ENCODE measurements around the gene SERINC3.
A peak's percentile ranks its signal among the peaks of the same experiment; 100 is the strongest.

SERINC3 gene

GRCh38 chr20:44537993-44538392 lies 16.1 kb upstream of the SERINC3 start:
- H3K27ac ChIP-seq (ENCODE audit: insufficient read depth, low read depth, low read length, poor library complexity, severe bottlenecking): no peak overlapping the region
- no peaks in the 10 kb centered on the region for H3K9me3 ChIP-seq (ENCODE audit: control insufficient read depth, low read length)
- no peak overlapping the region for H3K4me3 ChIP-seq (ENCODE audit: insufficient read depth, low read depth, low read length)
- H3K27me3 ChIP-seq (ENCODE audit: control insufficient read depth, insufficient read depth, low read length, poor library complexity, severe bottlenecking): no peaks in the 10 kb centered on the region
- H3K4me1 ChIP-seq (ENCODE audit: control insufficient read depth, insufficient read depth, low read length): no peaks in the 10 kb centered on the region
- H3K36me3 ChIP-seq (ENCODE audit: control insufficient read depth, insufficient read depth, low read length): no peaks in the 10 kb centered on the region
- 92 to 100% methylated on average over 1 of the region's 1 CpG for WGBS, 2 experiments

DNA sequence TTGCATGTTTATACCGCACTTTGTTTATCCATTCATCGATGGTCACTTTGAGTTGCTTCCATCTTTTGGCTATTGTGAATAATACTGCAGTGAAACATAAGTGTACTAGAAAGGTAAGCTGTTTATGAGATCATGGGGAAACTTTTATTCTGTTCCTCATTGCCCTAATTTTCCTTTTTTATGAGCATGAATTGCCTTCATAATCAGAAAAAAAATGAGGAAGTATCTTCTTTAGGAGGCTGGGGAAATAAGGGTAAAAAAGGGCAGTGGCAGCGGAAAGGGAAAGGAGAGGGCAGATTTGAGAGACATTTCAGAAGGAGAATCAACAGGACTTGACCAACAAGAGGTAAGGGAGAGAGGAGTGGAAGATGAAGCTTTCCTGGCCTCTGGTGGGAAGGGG lies 14.3 kb upstream of the SERINC3 start:
- H3K27ac ChIP-seq (ENCODE audit: insufficient read depth, low read depth, low read length, poor library complexity, severe bottlenecking): no peak overlapping the region
- H3K4me3 ChIP-seq (ENCODE audit: insufficient read depth, low read depth, low read length): no peak overlapping the region
- 96 to 98% methylated on average over 3 of the region's 3 CpGs for WGBS, 2 experiments
- no peaks in the 10 kb centered on the region for H3K27me3 ChIP-seq (ENCODE audit: control insufficient read depth, insufficient read depth, low read length, poor library complexity, severe bottlenecking)
- H3K36me3 ChIP-seq (ENCODE audit: control insufficient read depth, insufficient read depth, low read length): no peaks in the 10 kb centered on the region
- peaks cover 4% of the 10 kb centered on the region for H3K4me1 ChIP-seq (ENCODE audit: control insufficient read depth, insufficient read depth, low read length)
- no peaks in the 10 kb centered on the region for H3K9me3 ChIP-seq (ENCODE audit: control insufficient read depth, low read length)

DNA sequence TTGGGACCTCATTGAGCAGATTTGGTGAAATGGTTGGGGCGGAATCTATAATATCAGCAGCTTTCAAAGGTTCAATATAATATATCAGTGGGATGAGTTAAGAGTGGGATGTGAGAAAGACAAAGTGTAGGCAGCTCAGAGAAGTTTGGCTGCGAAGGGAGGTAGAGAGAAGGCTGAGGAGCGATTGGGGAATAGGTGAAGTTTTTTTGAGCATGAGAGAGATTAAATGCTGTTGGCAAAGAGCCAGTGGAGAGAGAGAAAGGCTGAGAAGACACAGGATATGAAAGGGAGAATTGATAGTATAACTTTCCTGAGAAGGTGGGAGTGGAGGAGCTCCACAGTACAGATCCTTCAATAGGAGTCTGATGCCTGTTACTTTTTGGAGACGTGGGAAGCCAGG lies 12.1 kb upstream of the SERINC3 start:
- no peaks in the 10 kb centered on the region for H3K27me3 ChIP-seq (ENCODE audit: control insufficient read depth, insufficient read depth, low read length, poor library complexity, severe bottlenecking)
- H3K36me3 ChIP-seq (ENCODE audit: control insufficient read depth, insufficient read depth, low read length): no peaks in the 10 kb centered on the region
- H3K4me3 ChIP-seq (ENCODE audit: insufficient read depth, low read depth, low read length): no peak overlapping the region
- peaks cover 4% of the 10 kb centered on the region for H3K4me1 ChIP-seq (ENCODE audit: control insufficient read depth, insufficient read depth, low read length)
- H3K9me3 ChIP-seq (ENCODE audit: control insufficient read depth, low read length): no peaks in the 10 kb centered on the region
- WGBS, 2 experiments: 86 to 94% methylated on average over 4 of the region's 4 CpGs
- no peak overlapping the region for H3K27ac ChIP-seq (ENCODE audit: insufficient read depth, low read depth, low read length, poor library complexity, severe bottlenecking)

- Histone ChIP-seq H3K4me1 (ENCODE audit: control insufficient read depth, insufficient read depth, low read length) (peaks cover 4% of the 10 kb centered on the region), H3K4me3 (ENCODE audit: insufficient read depth, low read depth, low read length) (no peak overlapping the region), H3K27me3 (ENCODE audit: control insufficient read depth, insufficient read depth, low read length, poor library complexity, severe bottlenecking) (no peaks in the 10 kb centered on the region), H3K27ac (ENCODE audit: insufficient read depth, low read depth, low read length, poor library complexity, severe bottlenecking) (no peak overlapping the region), H3K9me3 (ENCODE audit: control insufficient read depth, low read length) (no peaks in the 10 kb centered on the region), H3K36me3 (ENCODE audit: control insufficient read depth, insufficient read depth, low read length) (no peaks in the 10 kb centered on the region)
- WGBS, 2 experiments: 84 to 85% methylated on average over 2 of the region's 2 CpGs
Measured at GRCh38 chr20:44532981-44533331, 11.1 kb upstream of the SERINC3 start.

GRCh38 chr20:44532259-44532980 lies 10.6 kb upstream of the SERINC3 start:
- Histone ChIP-seq H3K36me3 (ENCODE audit: control insufficient read depth, insufficient read depth, low read length) (no peaks in the 10 kb centered on the region), H3K4me1 (ENCODE audit: control insufficient read depth, insufficient read depth, low read length) (peaks cover 4% of the 10 kb centered on the region), H3K27me3 (ENCODE audit: control insufficient read depth, insufficient read depth, low read length, poor library complexity, severe bottlenecking) (no peaks in the 10 kb centered on the region), H3K27ac (ENCODE audit: insufficient read depth, low read depth, low read length, poor library complexity, severe bottlenecking) (no peak overlapping the region), H3K9me3 (ENCODE audit: control insufficient read depth, low read length) (no peaks in the 10 kb centered on the region), H3K4me3 (ENCODE audit: insufficient read depth, low read depth, low read length) (peak overlapping the region; percentile 83)
- 35 to 37% methylated on average over 9 to 11 of the region's 11 CpGs for WGBS, 2 experiments

DNA sequence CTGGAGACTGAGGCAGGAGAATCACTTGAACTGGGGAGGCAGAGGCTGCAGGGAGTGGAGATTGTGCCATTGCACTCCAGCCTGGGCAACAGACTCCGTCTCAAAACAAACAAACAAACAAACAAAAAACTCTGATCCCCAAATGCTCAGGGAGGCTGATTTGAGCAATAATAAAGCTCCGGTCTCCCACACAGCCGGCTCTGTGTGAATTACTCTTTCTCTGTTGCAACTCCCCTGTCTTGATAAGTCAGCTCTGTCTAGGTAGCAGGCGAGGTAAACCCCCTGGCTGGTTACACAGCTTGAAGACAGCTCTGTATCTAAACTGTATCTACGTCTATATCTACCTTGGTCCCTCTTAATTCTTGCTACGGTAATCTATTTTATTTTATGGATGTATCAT lies 6.4 kb upstream of the SERINC3 start:
- WGBS, 2 experiments: 84 to 92% methylated on average over 4 to 5 of the region's 6 CpGs
- Histone ChIP-seq H3K4me3 (ENCODE audit: insufficient read depth, low read depth, low read length) (no peak overlapping the region), H3K27ac (ENCODE audit: insufficient read depth, low read depth, low read length, poor library complexity, severe bottlenecking) (no peak overlapping the region), H3K27me3 (ENCODE audit: control insufficient read depth, insufficient read depth, low read length, poor library complexity, severe bottlenecking) (no peaks in the 10 kb centered on the region), H3K36me3 (ENCODE audit: control insufficient read depth, insufficient read depth, low read length) (no peaks in the 10 kb centered on the region), H3K9me3 (ENCODE audit: control insufficient read depth, low read length) (no peaks in the 10 kb centered on the region), H3K4me1 (ENCODE audit: control insufficient read depth, insufficient read depth, low read length) (peaks cover 4% of the 10 kb centered on the region)

GRCh38 chr20:44527716-44528199 lies 5.9 kb upstream of the SERINC3 start:
- H3K4me1 ChIP-seq (ENCODE audit: control insufficient read depth, insufficient read depth, low read length): peaks cover 3% of the 10 kb centered on the region
- WGBS, 2 experiments: 86 to 88% methylated on average over 4 of the region's 4 CpGs

DNA sequence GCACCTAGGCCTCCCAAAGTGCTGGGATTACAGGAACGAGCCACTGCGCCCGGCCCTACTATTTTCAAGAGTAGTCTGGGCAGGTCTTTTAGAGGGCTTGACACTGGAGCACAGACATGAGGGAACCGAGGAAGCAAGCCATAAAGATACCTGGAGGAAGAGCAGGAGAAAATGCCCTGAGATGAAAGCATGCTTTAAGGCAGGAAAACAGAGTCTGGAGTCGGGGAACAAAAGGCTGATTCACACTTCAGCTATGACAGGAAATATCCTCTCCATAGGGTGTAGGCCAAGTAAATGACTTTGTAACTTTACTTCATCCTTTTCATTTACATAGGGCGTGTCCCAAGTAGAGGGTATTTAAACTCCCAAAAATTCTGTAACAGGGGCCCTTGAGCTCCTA lies 4.3 kb upstream of the SERINC3 start:
- WGBS, 2 experiments: 78 to 84% methylated on average over 5 to 6 of the region's 6 CpGs
- Histone ChIP-seq H3K4me1 (ENCODE audit: control insufficient read depth, insufficient read depth, low read length) (peaks cover 2% of the 10 kb centered on the region), H3K27ac (ENCODE audit: insufficient read depth, low read depth, low read length, poor library complexity, severe bottlenecking) (no peak overlapping the region), H3K36me3 (ENCODE audit: control insufficient read depth, insufficient read depth, low read length) (no peaks in the 10 kb centered on the region), H3K4me3 (ENCODE audit: insufficient read depth, low read depth, low read length) (no peak overlapping the region), H3K9me3 (ENCODE audit: control insufficient read depth, low read length) (no peaks in the 10 kb centered on the region), H3K27me3 (ENCODE audit: control insufficient read depth, insufficient read depth, low read length, poor library complexity, severe bottlenecking) (no peaks in the 10 kb centered on the region)

More at GRCh38 chr20:44527716-44528199, 5.9 kb upstream of the SERINC3 start:
- no peaks in the 10 kb centered on the region for H3K9me3 ChIP-seq (ENCODE audit: control insufficient read depth, low read length)
- no peaks in the 10 kb centered on the region for H3K36me3 ChIP-seq (ENCODE audit: control insufficient read depth, insufficient read depth, low read length)
- no peak overlapping the region for H3K4me3 ChIP-seq (ENCODE audit: insufficient read depth, low read depth, low read length)
- no peak overlapping the region for H3K27ac ChIP-seq (ENCODE audit: insufficient read depth, low read depth, low read length, poor library complexity, severe bottlenecking)
- H3K27me3 ChIP-seq (ENCODE audit: control insufficient read depth, insufficient read depth, low read length, poor library complexity, severe bottlenecking): no peaks in the 10 kb centered on the region

DNA sequence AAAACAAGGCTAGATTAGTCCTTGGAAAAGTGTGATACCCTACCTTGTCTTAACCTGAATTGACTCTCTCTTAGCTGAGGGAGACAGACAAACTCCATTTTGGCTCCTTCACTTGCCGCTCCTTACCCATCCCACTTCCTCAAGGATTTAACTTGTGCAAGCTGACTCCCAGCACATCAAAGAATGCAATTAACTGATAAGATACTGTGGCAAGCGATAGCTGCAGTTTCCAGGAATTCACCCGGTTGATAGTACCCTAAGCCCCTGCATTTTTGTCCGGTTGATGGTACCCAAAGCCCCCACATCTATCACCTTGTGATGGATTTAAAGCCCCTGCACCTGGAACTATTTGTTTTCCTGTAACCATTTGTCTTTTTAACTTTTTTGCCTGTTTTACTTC lies 1.9 kb upstream of the SERINC3 start:
- 77 to 79% methylated on average over 4 of the region's 4 CpGs for WGBS, 2 experiments
- Histone ChIP-seq H3K27me3 (ENCODE audit: control insufficient read depth, insufficient read depth, low read length, poor library complexity, severe bottlenecking) (no peaks in the 10 kb centered on the region), H3K9me3 (ENCODE audit: control insufficient read depth, low read length) (no peaks in the 10 kb centered on the region), H3K27ac (ENCODE audit: insufficient read depth, low read depth, low read length, poor library complexity, severe bottlenecking) (no peak overlapping the region), H3K36me3 (ENCODE audit: control insufficient read depth, insufficient read depth, low read length) (no peaks in the 10 kb centered on the region), H3K4me3 (ENCODE audit: insufficient read depth, low read depth, low read length) (no peak overlapping the region), H3K4me1 (ENCODE audit: control insufficient read depth, insufficient read depth, low read length) (peaks cover 7% of the 10 kb centered on the region)

DNA sequence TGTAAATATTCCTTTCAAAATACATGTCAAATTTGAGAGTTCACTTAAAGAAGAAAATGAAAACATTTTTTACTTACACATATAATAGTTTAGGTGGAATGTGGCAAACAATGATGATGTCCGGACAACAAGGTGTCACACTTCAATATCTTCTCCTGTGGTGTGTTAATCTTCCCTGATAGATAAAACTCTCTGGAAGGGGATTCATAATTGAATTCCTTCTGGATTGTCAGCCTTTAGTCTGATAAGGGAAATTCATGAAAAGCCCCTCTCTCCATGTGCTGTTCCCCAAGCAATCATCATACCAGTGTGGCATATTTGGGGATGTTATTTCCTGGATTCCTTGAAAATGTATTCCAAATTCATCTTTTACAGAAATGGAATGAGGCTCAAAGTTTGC lies 971 bp upstream of the SERINC3 start:
- peaks cover 7% of the 10 kb centered on the region for H3K4me1 ChIP-seq (ENCODE audit: control insufficient read depth, insufficient read depth, low read length)
- H3K9me3 ChIP-seq (ENCODE audit: control insufficient read depth, low read length): no peaks in the 10 kb centered on the region
- no peak overlapping the region for H3K4me3 ChIP-seq (ENCODE audit: insufficient read depth, low read depth, low read length)
- H3K27ac ChIP-seq (ENCODE audit: insufficient read depth, low read depth, low read length, poor library complexity, severe bottlenecking): no peak overlapping the region
- H3K36me3 ChIP-seq (ENCODE audit: control insufficient read depth, insufficient read depth, low read length): no peaks in the 10 kb centered on the region
- H3K27me3 ChIP-seq (ENCODE audit: control insufficient read depth, insufficient read depth, low read length, poor library complexity, severe bottlenecking): no peaks in the 10 kb centered on the region
- 83% methylated on average over 1 of the region's 1 CpG; no CpG with 5 or more reads in 1 of the 2 experiments for WGBS, 2 experiments
